A673 (cell line): ENCODE data around the gene RAC2.

Experiments
- EZH2 ChIP-seq: fragments of 200-600 bp; sonication (generic); IDR thresholded peaks from 2 replicates; pipeline ENCODE4 v1.6.1; 2017; ENCODE audit warnings: borderline replicate concordance, low read depth, mild to moderate bottlenecking, mixed read lengths, antibody characterized with exemption, low read length; ENCODE audit not compliant: poor library complexity, severe bottlenecking
- TF ChIP-seq, protein P1 (sequence below): fragments of 300-800, 200-600 bp; sonication (generic); conservative IDR thresholded peaks from 2 replicates; pipeline ENCODE4 v1.5.1; 2017; ENCODE audit warnings: low read depth, mild to moderate bottlenecking, antibody characterized with exemption, low read length, moderate library complexity, mixed read lengths

DNA sequence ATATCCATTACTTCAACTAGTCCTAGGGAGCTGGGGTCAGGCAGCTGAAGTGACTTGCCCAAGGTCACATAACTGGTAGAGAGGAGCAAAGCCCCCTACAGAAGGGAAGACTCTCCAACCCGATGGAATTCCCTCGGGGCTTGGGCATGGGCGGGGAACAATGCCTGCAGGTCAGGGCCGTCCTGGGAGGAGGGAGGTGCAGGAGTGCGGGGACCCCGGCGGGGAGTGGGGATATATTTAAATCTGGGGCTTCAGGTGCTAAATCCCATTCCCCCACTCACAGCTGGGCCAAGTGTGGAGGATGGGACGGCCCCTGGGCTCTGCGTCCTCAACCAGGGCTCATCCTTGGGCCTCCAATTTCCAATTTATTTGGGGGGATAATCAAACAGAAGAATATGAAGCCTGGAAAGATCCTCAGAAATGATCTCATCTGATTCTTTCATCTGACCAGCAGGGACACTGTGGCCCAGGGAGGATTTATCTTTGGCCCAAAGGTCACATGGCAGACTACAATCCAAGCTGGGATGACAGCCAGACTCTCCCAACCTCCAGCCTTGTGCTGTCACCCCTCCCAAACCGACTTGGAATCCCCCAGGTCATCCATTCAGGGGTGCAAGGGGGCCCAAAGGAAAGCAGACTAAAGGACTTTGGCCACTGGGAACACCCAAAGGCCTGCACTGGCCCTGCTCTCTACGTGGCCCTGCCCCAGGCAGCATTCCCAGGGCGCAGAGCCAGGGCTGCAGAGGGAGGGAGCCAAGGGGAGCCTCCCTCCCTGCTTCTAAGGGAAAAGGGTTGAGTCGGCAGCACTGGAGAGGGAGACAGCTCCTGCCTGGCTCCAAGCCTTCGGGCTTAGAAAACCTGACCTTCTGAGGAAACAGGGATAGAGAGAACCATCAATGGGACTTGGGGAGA lies 47.3 kb downstream of the RAC2 start:
- TF ChIP-seq, protein P1, sequence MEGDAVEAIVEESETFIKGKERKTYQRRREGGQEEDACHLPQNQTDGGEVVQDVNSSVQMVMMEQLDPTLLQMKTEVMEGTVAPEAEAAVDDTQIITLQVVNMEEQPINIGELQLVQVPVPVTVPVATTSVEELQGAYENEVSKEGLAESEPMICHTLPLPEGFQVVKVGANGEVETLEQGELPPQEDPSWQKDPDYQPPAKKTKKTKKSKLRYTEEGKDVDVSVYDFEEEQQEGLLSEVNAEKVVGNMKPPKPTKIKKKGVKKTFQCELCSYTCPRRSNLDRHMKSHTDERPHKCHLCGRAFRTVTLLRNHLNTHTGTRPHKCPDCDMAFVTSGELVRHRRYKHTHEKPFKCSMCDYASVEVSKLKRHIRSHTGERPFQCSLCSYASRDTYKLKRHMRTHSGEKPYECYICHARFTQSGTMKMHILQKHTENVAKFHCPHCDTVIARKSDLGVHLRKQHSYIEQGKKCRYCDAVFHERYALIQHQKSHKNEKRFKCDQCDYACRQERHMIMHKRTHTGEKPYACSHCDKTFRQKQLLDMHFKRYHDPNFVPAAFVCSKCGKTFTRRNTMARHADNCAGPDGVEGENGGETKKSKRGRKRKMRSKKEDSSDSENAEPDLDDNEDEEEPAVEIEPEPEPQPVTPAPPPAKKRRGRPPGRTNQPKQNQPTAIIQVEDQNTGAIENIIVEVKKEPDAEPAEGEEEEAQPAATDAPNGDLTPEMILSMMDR = no peak
- TF ChIP-seq EZH2 = no peak
